Activated CD8-positive, alpha-beta memory T cell treated with anti-CD3 and anti-CD28 coated beads for 48 hours (primary cell): ENCODE data around the gene SHPK.
"Not testable (repeated sequence)": the region's sequence is repeated elsewhere in the genome, so short reads cannot be mapped to it uniquely, and the experiment has no call there.

Experiments used
- DNase-seq, 3 experiments: peaks; one replicate each; pipeline ENCODE4 v3.0.0-alpha.2; 2020; ENCODE audit warnings: low read depth in 2 of 3, low spot score in 2 of 3

Gene SHPK

GRCh38 chr17:3594051-3594800, 41.8 kb downstream of the SHPK start:
- no peak for DNase-seq

GRCh38 chr17:3593384-3593783, 42.7 kb downstream of the SHPK start:
- DNase-seq = no peak

GRCh38 chr17:3592216-3592860, 43.7 kb downstream of the SHPK start:
- DNase-seq = no peak

- no peak for DNase-seq
Measured at GRCh38 chr17:3590768-3591167, 45.3 kb downstream of the SHPK start.

GRCh38 chr17:3590231-3590630, 45.8 kb downstream of the SHPK start:
- no peak for DNase-seq

GRCh38 chr17:3589784-3590183, 46.3 kb downstream of the SHPK start:
- DNase-seq = no peak

GRCh38 chr17:3585826-3586225, 50.2 kb downstream of the SHPK start:
- DNase-seq = no peak

GRCh38 chr17:3583456-3583855, 52.6 kb downstream of the SHPK start:
- no peak for DNase-seq

- no peak for DNase-seq
Measured at GRCh38 chr17:3582915-3583314, 53.1 kb downstream of the SHPK start.

- DNase-seq = not testable (repeated sequence)
Measured at GRCh38 chr17:3578667-3579066, 57.4 kb downstream of the SHPK start.

GRCh38 chr17:3576970-3577369, 59.1 kb downstream of the SHPK start:
- DNase-seq = no peak

- no peak for DNase-seq
Measured at GRCh38 chr17:3575511-3575910, 60.5 kb downstream of the SHPK start.

- DNase-seq = no peak
Measured at GRCh38 chr17:3574231-3574630, 61.8 kb downstream of the SHPK start.

GRCh38 chr17:3573246-3574100, 62.6 kb downstream of the SHPK start:
- no peak for DNase-seq

GRCh38 chr17:3572231-3572630, 63.8 kb downstream of the SHPK start:
- DNase-seq = no peak

- no peak for DNase-seq
Measured at GRCh38 chr17:3571043-3571900, 64.8 kb downstream of the SHPK start.

- DNase-seq = no peak
Measured at GRCh38 chr17:3569534-3570137, 66.4 kb downstream of the SHPK start.

GRCh38 chr17:3566551-3566950, 69.5 kb downstream of the SHPK start:
- no peak for DNase-seq

- DNase-seq = no peak
Measured at GRCh38 chr17:3565143-3565542, 70.9 kb downstream of the SHPK start.

GRCh38 chr17:3564241-3564640, 71.8 kb downstream of the SHPK start:
- DNase-seq = not testable (repeated sequence)

- no peak for DNase-seq
Measured at GRCh38 chr17:3559270-3559645, 76.8 kb downstream of the SHPK start.
